KMS-11 (cell line): ENCODE results near the gene SGCD.

Experiments used
- H2AFZ ChIP-seq: fragments of 200-600 bp; sonication (generic); 2 replicates; pipeline ENCODE4 v1.6.1; 2016; ENCODE audit warnings: antibody characterized with exemption, mixed run types, low read depth
- H3K27ac ChIP-seq: fragments of 200-600 bp; sonication (generic); 2 replicates; pipeline ENCODE4 v1.6.1; 2016; ENCODE audit warnings: mild to moderate bottlenecking, mixed run types
- H3K27me3 ChIP-seq: fragments of 200-600 bp; sonication (generic); 2 replicates; pipeline ENCODE4 v1.6.1; 2017; ENCODE audit warnings: mild to moderate bottlenecking, low read depth, mixed run types, moderate library complexity; ENCODE audit not compliant: insufficient read depth
- H3K36me3 ChIP-seq: fragments of 200-600 bp; sonication (generic); 2 replicates; pipeline ENCODE4 v1.6.1; 2017; ENCODE audit warnings: mild to moderate bottlenecking, mixed run types; ENCODE audit not compliant: insufficient read depth
- H3K4me1 ChIP-seq: fragments of 200-600 bp; sonication (generic); 2 replicates; pipeline ENCODE4 v1.6.1; 2016; ENCODE audit warnings: mild to moderate bottlenecking, low read depth, mixed run types; ENCODE audit not compliant: poor library complexity, severe bottlenecking
- H3K4me2 ChIP-seq: fragments of 200-600 bp; sonication (generic); 2 replicates; pipeline ENCODE4 v1.7.0; 2016; ENCODE audit warnings: mild to moderate bottlenecking, mixed run types
- H3K4me3 ChIP-seq: fragments of 200-600 bp; sonication (generic); IDR thresholded peaks from 2 replicates; pipeline ENCODE4 v1.6.1; 2017; ENCODE audit warnings: low read depth, low read length, mixed read lengths; ENCODE audit not compliant: insufficient read depth
- H3K79me2 ChIP-seq: fragments of 200-600 bp; sonication (generic); 2 replicates; pipeline ENCODE4 v1.6.1; 2016; ENCODE audit warnings: low read depth, mixed run types; ENCODE audit not compliant: insufficient read depth
- H3K9ac ChIP-seq: fragments of 200-600 bp; sonication (generic); 2 replicates; pipeline ENCODE4 v1.6.1; 2016; ENCODE audit warnings: mild to moderate bottlenecking, mixed run types
- H4K20me1 ChIP-seq: fragments of 200-600 bp; sonication (generic); 2 replicates; pipeline ENCODE4 v1.6.1; 2016; ENCODE audit warnings: mild to moderate bottlenecking, mixed run types; ENCODE audit not compliant: insufficient read depth
- CTCF ChIP-seq: fragments of 200-600 bp; sonication (generic); conservative IDR thresholded peaks from 2 replicates; pipeline ENCODE4 v1.6.1; 2017; ENCODE audit warnings: low read depth, mild to moderate bottlenecking, antibody characterized with exemption, low read length, moderate library complexity, mixed read lengths

SGCD gene

GRCh38 chr5:156359476-156359875 lies 32.5 kb downstream of the SGCD start:
- H3K4me2 ChIP-seq = no peak overlapping the region
- H3K27ac ChIP-seq = no peak overlapping the region
- H4K20me1 ChIP-seq = no peaks in the 10 kb centered on the region
- no peaks in the 10 kb centered on the region for H3K36me3 ChIP-seq
- no peak overlapping the region for H3K9ac ChIP-seq
- no peaks in the 10 kb centered on the region for H3K4me1 ChIP-seq
- no peaks in the 10 kb centered on the region for H3K79me2 ChIP-seq
- H3K4me3 ChIP-seq = no peak overlapping the region
- H2AFZ ChIP-seq = no peak overlapping the region
- no peak for TF ChIP-seq CTCF
- no peaks in the 10 kb centered on the region for H3K27me3 ChIP-seq

- no peaks in the 10 kb centered on the region for H3K36me3 ChIP-seq
- no peak overlapping the region for H3K9ac ChIP-seq
- no peak for TF ChIP-seq CTCF
- no peaks in the 10 kb centered on the region for H3K79me2 ChIP-seq
- H4K20me1 ChIP-seq = no peaks in the 10 kb centered on the region
- no peaks in the 10 kb centered on the region for H3K4me1 ChIP-seq
- H2AFZ ChIP-seq = no peak overlapping the region
- H3K27me3 ChIP-seq = no peaks in the 10 kb centered on the region
- H3K4me3 ChIP-seq = no peak overlapping the region
- no peak overlapping the region for H3K27ac ChIP-seq
- H3K4me2 ChIP-seq = no peak overlapping the region
Observed at GRCh38 chr5:156361436-156362109, 34.6 kb downstream of the SGCD start.

- H3K4me3 ChIP-seq = no peak overlapping the region
- H3K79me2 ChIP-seq = no peaks in the 10 kb centered on the region
- H3K9ac ChIP-seq = no peak overlapping the region
- no peak for TF ChIP-seq CTCF
- H3K27me3 ChIP-seq = no peaks in the 10 kb centered on the region
- H3K4me1 ChIP-seq = no peaks in the 10 kb centered on the region
- no peak overlapping the region for H3K27ac ChIP-seq
- no peak overlapping the region for H2AFZ ChIP-seq
- H4K20me1 ChIP-seq = no peaks in the 10 kb centered on the region
- H3K36me3 ChIP-seq = no peaks in the 10 kb centered on the region
- no peak overlapping the region for H3K4me2 ChIP-seq
Observed at GRCh38 chr5:156363861-156364260, 36.9 kb downstream of the SGCD start.

- no peaks in the 10 kb centered on the region for H3K27me3 ChIP-seq
- no peak for TF ChIP-seq CTCF
- no peak overlapping the region for H3K27ac ChIP-seq
- no peaks in the 10 kb centered on the region for H3K79me2 ChIP-seq
- H3K4me2 ChIP-seq = no peak overlapping the region
- H3K36me3 ChIP-seq = no peaks in the 10 kb centered on the region
- no peak overlapping the region for H3K9ac ChIP-seq
- H4K20me1 ChIP-seq = no peaks in the 10 kb centered on the region
- no peak overlapping the region for H2AFZ ChIP-seq
- H3K4me1 ChIP-seq = no peaks in the 10 kb centered on the region
- no peak overlapping the region for H3K4me3 ChIP-seq
Observed at GRCh38 chr5:156366521-156366920, 39.6 kb downstream of the SGCD start.
